ENCODE data around the gene ARFGAP3. TPM values are rescaled to one million over a fixed set of nuclear protein-coding genes. Genes with fewer than 3 reads are reported as not detected.

Gene ARFGAP3
- total RNA-seq, 2 donors from 2014 or later: 20.5 to 36.9 TPM

- no peak overlapping the region for H3K9ac ChIP-seq (ENCODE audit: extremely low read depth, low read length, poor library complexity, severe bottlenecking)
- no peaks in the 10 kb centered on the region for H3K9me3 ChIP-seq (ENCODE audit: control insufficient read depth, low read length)
- H3K4me1 Mint-ChIP-seq: no peaks in the 10 kb centered on the region
- WGBS, 2 experiments (ENCODE audit: insufficient coverage in 1 of 2, insufficient read length in 1 of 2): 90 to 95% methylated on average over 3 to 8 of the region's 8 CpGs
- no peak for TF ChIP-seq CTCF (conservative IDR thresholded peaks at IDR 0.05)
- no peaks in the 10 kb centered on the region for H3K9me3 Mint-ChIP-seq
- peaks cover 52% of the 10 kb centered on the region for H3K36me3 Mint-ChIP-seq (ENCODE audit: low read depth)
- no peak overlapping the region for H3K4me3 Mint-ChIP-seq
- no peak for DNase-seq
- no peak overlapping the region for H3K27ac ChIP-seq (ENCODE audit: low read depth, low read length)
- H3K4me1 ChIP-seq (ENCODE audit: control insufficient read depth, insufficient read depth, low read length): no peaks in the 10 kb centered on the region
- no peak overlapping the region for H3K27ac Mint-ChIP-seq
- no peak overlapping the region for H3K4me3 ChIP-seq (ENCODE audit: low read length)
- no peaks in the 10 kb centered on the region for H3K27me3 ChIP-seq (ENCODE audit: control insufficient read depth, insufficient read depth, low read length, poor library complexity, severe bottlenecking)
- H3K27me3 Mint-ChIP-seq (ENCODE audit: insufficient read depth): no peaks in the 10 kb centered on the region
- peaks cover 79% of the 10 kb centered on the region for H3K36me3 ChIP-seq (ENCODE audit: control insufficient read depth, insufficient read depth, low read length)
These were observed 20.1 kb upstream of the ARFGAP3 start for GRCh38 chr22:42877158-42877557.

- Histone ChIP-seq H3K9me3 (ENCODE audit: control insufficient read depth, low read length) (no peaks in the 10 kb centered on the region), H3K27ac (ENCODE audit: low read depth, low read length) (no peak overlapping the region), H3K27me3 (ENCODE audit: control insufficient read depth, insufficient read depth, low read length, poor library complexity, severe bottlenecking) (no peaks in the 10 kb centered on the region), H3K36me3 (ENCODE audit: control insufficient read depth, insufficient read depth, low read length) (peaks cover 78% of the 10 kb centered on the region), H3K4me1 (ENCODE audit: control insufficient read depth, insufficient read depth, low read length) (no peaks in the 10 kb centered on the region), H3K9ac (ENCODE audit: extremely low read depth, low read length, poor library complexity, severe bottlenecking) (no peak overlapping the region), H3K4me3 (ENCODE audit: low read length) (no peak overlapping the region)
- Mint-ChIP-seq H3K27me3 (ENCODE audit: insufficient read depth) (no peaks in the 10 kb centered on the region), H3K9me3 (no peaks in the 10 kb centered on the region), H3K27ac (no peak overlapping the region), H3K4me3 (no peak overlapping the region), H3K4me1 (no peaks in the 10 kb centered on the region), H3K36me3 (ENCODE audit: low read depth) (peaks cover 51% of the 10 kb centered on the region)
- WGBS, 2 experiments (ENCODE audit: insufficient coverage in 1 of 2, insufficient read length in 1 of 2): 93 to 100% methylated on average over 9 to 17 of the region's 17 CpGs
- TF ChIP-seq CTCF (conservative IDR thresholded peaks at IDR 0.05): no peak
- DNase-seq: no peak
These were observed 19.0 kb upstream of the ARFGAP3 start for GRCh38 chr22:42876041-42876440.

GRCh38 chr22:42874010-42874409 is 16.9 kb upstream of the ARFGAP3 start:
- H3K9me3 ChIP-seq (ENCODE audit: control insufficient read depth, low read length): no peaks in the 10 kb centered on the region
- WGBS, 2 experiments (ENCODE audit: insufficient coverage in 1 of 2, insufficient read length in 1 of 2): 87 to 98% methylated on average over 4 to 7 of the region's 7 CpGs
- H3K27me3 Mint-ChIP-seq (ENCODE audit: insufficient read depth): no peaks in the 10 kb centered on the region
- no peaks in the 10 kb centered on the region for H3K4me1 ChIP-seq (ENCODE audit: control insufficient read depth, insufficient read depth, low read length)
- no peak overlapping the region for H3K27ac ChIP-seq (ENCODE audit: low read depth, low read length)
- no peak overlapping the region for H3K27ac Mint-ChIP-seq
- H3K4me1 Mint-ChIP-seq: no peaks in the 10 kb centered on the region
- H3K27me3 ChIP-seq (ENCODE audit: control insufficient read depth, insufficient read depth, low read length, poor library complexity, severe bottlenecking): no peaks in the 10 kb centered on the region
- H3K36me3 Mint-ChIP-seq (ENCODE audit: low read depth): peaks cover 52% of the 10 kb centered on the region
- H3K36me3 ChIP-seq (ENCODE audit: control insufficient read depth, insufficient read depth, low read length): peaks cover 68% of the 10 kb centered on the region
- no peak for DNase-seq
- H3K9ac ChIP-seq (ENCODE audit: extremely low read depth, low read length, poor library complexity, severe bottlenecking): no peak overlapping the region
- no peak overlapping the region for H3K4me3 Mint-ChIP-seq
- no peak overlapping the region for H3K4me3 ChIP-seq (ENCODE audit: low read length)
- H3K9me3 Mint-ChIP-seq: no peaks in the 10 kb centered on the region
- TF ChIP-seq CTCF (conservative IDR thresholded peaks at IDR 0.05): no peak

Measured in endodermal cell (in vitro differentiated cells).